Hindlimb muscle (tissue), 1 donor: ENCODE results near the gene FN1. TPM values are rescaled to one million over a fixed set of nuclear protein-coding genes. Genes with fewer than 3 reads are reported as not detected.
"Not testable (repeated sequence)": the region's sequence is repeated elsewhere in the genome, so short reads cannot be mapped to it uniquely, and the experiment has no call there.

Experiments used
- DNase-seq: peaks from one replicate; pipeline ENCODE4 v3.0.0-alpha.2; 2013
- polyA plus RNA-seq: library from polyadenylated mRNA; unstranded; fragments of 120-200 nt; gene quantifications from one replicate; pipeline ENCODE4 v1.2.1, GENCODE V29; 2013; ENCODE audit not compliant: insufficient read length

The FN1 gene
- polyA plus RNA-seq, 1 donor = 373 TPM

- DNase-seq = no peak
Measured at GRCh38 chr2:215364157-215365155, 71.4 kb downstream of the FN1 start.

GRCh38 chr2:215363461-215364156 lies 72.3 kb downstream of the FN1 start:
- DNase-seq = no peak

- DNase-seq = no peak
Measured at GRCh38 chr2:215363039-215363438, 72.8 kb downstream of the FN1 start.

GRCh38 chr2:215362562-215362904 lies 73.3 kb downstream of the FN1 start:
- no peak for DNase-seq

- no peak for DNase-seq
Measured at GRCh38 chr2:215361876-215362561, 73.8 kb downstream of the FN1 start.

GRCh38 chr2:215361211-215361875 lies 74.5 kb downstream of the FN1 start:
- DNase-seq = no peak

GRCh38 chr2:215360596-215360995 lies 75.3 kb downstream of the FN1 start:
- no peak for DNase-seq

- DNase-seq = not testable (repeated sequence)
Measured at GRCh38 chr2:215360059-215360458, 75.8 kb downstream of the FN1 start.

- no peak for DNase-seq
Measured at GRCh38 chr2:215359576-215359922, 76.3 kb downstream of the FN1 start.

GRCh38 chr2:215358891-215359575 lies 76.8 kb downstream of the FN1 start:
- DNase-seq = no peak

GRCh38 chr2:215358312-215358845 lies 77.5 kb downstream of the FN1 start:
- no peak for DNase-seq

GRCh38 chr2:215357660-215358059 lies 78.2 kb downstream of the FN1 start:
- DNase-seq = no peak

- DNase-seq = no peak
Measured at GRCh38 chr2:215356948-215357461, 78.9 kb downstream of the FN1 start.

GRCh38 chr2:215356334-215356947 lies 79.4 kb downstream of the FN1 start:
- no peak for DNase-seq

- no peak for DNase-seq
Measured at GRCh38 chr2:215355801-215356200, 80.1 kb downstream of the FN1 start.

GRCh38 chr2:215354771-215355695 lies 80.8 kb downstream of the FN1 start:
- DNase-seq = no peak

- no peak for DNase-seq
Measured at GRCh38 chr2:215352602-215353001, 83.3 kb downstream of the FN1 start.

GRCh38 chr2:215347878-215348277 lies 88.0 kb downstream of the FN1 start:
- DNase-seq = no peak

- DNase-seq = no peak
Measured at GRCh38 chr2:215338883-215339679, 96.8 kb downstream of the FN1 start.
